ENCODE data around the gene OVCH1.
"Not testable (repeated sequence)": the region's sequence is repeated elsewhere in the genome, so short reads cannot be mapped to it uniquely, and the experiment has no call there.

The OVCH1 gene

DNA sequence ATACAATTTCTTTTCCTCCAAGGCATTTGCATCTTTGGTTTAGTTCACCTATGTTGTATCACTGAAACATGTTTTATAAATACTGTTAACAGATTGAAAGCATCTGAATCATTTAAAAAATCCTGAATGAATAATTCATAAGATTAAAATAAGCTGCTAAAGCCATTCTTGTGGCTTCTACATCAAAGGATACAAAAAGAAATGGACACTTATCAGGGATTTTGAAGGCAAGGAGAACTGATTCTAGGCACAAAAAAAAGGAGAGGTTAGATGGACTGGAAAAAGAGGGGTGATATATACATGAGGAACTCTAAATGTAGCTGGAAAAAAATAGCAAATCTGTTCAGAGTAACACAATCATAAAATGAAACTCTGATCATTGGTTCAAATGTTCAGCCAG is 5.8 kb upstream of the OVCH1 start:
- no peak for DNase-seq

DNA sequence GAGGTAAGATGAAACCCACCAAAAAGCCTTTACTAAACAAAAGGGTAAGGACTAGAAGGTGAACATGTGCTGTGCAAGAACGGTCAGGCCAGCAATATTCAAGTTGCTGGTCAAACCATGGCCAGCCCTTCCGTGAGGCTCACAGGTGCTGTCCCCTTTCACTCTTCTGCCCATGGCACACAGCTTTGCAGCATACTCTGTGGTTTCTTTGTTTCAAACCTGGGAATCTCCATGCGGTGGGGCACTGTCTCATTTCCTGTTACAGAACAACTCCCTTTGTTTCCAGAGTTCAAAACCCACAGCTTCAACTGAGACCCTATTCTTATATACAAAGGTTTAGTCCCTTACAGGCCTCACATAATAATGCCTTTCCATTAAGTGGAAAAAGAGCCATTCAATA is 1.7 kb upstream of the OVCH1 start:
- DNase-seq, result no peak

- no peak for DNase-seq
Observed at GRCh38 chr12:29492891-29493290, 4.6 kb downstream of the OVCH1 start.

DNA sequence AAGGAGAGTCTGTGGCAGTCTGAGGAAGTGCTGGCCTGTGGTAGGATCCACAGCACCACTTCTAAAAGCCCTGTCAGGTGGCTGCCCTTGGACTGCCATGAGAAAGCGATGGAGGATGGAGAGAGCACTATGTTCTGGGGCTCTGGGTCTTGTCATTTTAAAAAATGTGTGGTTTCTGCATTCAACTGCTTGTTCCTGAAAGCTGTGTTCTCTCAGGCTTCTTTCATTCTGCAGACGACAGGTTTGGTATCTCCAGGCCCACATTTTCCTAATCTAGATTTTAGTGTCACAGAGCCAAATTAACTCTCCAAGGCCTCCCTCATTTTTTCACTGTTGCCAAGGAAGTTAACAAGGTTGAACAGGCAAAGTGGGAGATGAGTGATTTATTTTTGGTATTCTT is 10.5 kb downstream of the OVCH1 start:
- DNase-seq, result peak; percentile 7

GRCh38 chr12:29463198-29463597 is 34.3 kb downstream of the OVCH1 start:
- no peak for DNase-seq

- no peak for DNase-seq
Observed at GRCh38 chr12:29460082-29460481, 37.4 kb downstream of the OVCH1 start.

DNA sequence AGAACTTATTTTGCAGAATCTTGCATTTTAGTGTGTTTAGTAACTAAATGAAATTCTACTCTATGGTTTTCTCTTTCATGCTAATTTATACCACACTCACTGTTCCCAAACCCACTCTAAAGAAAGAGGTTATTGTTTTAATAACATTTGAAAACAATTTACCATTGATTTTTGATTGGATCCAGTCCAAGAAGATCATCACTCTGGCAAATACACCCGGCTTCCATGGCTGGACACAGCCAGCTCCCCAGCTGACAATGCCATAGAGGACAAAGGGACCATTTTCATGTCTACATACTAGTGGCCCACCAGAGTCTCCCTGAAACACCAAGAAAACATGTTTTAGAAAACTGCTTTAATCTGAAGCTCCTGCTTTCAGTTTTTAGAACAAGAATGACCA is 42.4 kb downstream of the OVCH1 start:
- DNase-seq, result peak; percentile 89

- DNase-seq, result no peak
Observed at GRCh38 chr12:29451888-29452287, 45.6 kb downstream of the OVCH1 start.

GRCh38 chr12:29448157-29448556 is 49.3 kb downstream of the OVCH1 start:
- no peak for DNase-seq

- DNase-seq, result no peak
Observed at GRCh38 chr12:29447285-29447975, 50.1 kb downstream of the OVCH1 start.

- no peak for DNase-seq
Observed at GRCh38 chr12:29439506-29439905, 58.0 kb downstream of the OVCH1 start.

- no peak for DNase-seq
Observed at GRCh38 chr12:29438752-29439408, 58.6 kb downstream of the OVCH1 start.

DNA sequence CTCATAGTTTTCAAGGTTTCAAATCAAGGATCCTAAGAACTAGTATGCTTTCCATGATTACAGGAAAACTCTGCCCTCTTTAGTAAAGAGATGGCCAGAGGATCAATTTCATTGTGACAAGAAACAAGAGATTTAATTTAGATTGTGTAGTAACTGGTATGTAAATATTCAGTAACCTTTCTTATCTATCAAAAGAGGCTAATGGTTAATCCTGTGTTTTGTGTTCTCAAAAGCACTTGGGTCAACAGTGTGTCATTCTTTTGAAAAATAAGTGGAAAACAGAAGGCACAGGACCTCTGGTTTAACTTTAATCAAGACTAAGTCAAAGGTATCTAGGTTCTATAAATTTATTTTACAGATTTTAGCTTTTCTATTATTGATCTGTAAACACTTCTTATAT is 59.9 kb downstream of the OVCH1 start:
- no peak for DNase-seq

DNA sequence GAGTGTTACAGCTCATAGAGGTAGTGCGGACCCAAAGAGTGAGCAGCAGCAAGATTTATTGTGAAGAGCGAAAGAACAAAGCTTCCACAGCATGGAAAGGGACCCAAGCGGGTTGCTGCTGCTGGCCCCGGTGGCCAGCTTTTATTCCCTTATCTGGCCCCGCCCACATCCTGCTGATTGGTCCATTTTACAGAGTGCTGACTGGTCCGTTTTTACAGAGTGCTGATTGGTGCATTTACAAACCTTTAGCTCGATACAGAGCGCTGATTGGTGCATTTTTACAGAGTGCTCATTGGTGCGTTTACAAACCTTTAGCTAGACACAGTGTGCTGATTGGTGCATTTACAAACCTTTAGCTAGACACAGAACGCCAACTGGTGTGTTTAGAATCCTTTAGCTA is 60.7 kb downstream of the OVCH1 start:
- not testable (repeated sequence) for DNase-seq

DNA sequence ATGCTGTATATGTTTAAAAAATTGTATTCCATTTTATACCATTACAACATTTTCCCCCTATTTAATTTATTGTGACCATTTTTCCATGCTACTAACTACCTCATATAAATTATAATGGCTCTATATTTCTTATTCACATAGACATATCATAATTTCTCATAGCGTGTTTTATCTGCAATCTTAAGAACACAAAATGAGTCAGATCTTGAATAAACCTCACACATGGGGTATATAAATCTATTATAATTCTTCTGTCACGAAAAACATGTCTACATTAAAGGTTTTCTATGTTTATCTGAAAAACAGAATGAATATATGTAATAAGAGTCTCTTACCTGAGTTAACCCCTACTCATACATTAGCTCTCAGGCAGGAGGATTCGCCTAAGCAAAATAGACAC is 66.0 kb downstream of the OVCH1 start:
- DNase-seq, result no peak

GRCh38 chr12:29430716-29431044 is 66.8 kb downstream of the OVCH1 start:
- DNase-seq, result no peak

DNA sequence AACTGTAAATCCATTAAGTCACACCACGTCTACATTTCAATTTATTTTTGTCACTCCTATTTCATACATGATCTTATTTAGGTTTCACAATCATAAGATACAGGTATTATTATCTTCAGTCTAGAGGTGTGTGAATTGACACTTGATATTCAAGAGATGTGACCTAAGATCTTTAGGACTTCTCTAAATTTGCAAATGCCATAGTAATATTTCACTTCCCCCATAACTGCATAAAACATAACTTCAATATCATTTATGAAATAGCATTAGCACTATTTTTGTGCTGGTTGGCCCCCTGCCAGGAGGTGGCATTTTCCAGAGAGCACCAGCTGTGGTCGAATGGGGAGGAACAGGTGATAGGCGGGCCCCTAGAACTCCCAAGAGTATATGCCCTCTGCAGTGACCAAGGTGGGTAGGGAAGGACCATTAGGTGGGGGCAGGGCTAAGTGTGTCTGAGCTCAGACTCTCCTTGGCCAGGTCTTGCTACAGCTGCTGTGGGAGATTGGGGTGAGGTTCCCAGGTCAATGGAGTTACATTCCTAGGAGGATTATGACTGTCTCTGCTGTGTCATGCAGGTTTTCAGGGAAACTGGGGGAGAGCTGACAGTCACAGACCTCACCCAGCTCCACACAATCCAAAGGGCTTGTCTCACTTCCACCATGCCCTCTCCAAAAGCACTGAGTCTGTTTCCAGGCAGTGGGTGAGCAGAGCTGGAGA is 67.3 kb downstream of the OVCH1 start:
- DNase-seq, result no peak

GRCh38 chr12:29428633-29429032 is 68.9 kb downstream of the OVCH1 start:
- DNase-seq, result no peak

GRCh38 chr12:29427964-29428363 is 69.5 kb downstream of the OVCH1 start:
- no peak for DNase-seq

DNA sequence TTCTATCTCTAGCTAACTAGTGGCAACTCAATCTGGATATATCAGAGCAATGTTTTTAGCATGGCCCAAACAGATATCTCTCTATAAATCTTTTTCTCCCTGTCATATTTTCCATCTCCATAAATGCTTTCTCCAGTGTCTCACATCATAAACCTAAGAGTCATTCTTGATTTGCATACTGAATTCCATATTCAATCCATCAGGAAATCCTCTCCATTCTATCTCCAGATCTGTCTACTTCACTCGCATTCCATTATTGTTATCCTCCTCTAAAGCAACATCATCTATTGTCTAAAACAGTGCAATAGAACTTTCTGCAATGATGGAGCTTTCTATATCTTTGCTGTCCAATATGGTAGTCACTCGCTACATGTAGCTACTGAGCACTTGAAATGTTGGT is 71.0 kb downstream of the OVCH1 start:
- DNase-seq, result no peak

DNA sequence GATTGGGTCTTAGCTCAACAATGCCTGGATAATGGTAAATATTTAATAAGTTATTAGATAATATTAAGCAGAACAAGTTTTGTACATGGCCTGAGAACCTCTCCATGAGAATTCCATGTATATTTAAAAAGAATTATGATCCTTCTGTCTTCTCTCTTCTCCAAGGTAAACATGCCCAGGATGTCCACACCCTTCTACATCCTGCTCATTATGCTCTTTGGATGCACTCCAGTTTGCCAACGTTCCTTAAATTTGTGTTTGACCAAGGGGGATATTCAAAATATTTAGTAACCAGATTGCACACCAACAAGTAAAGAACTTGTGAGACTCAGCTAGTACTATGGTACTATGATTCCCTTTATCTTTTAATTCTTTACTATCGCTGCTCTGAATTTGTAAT is 71.8 kb downstream of the OVCH1 start:
- DNase-seq, result no peak

DNA sequence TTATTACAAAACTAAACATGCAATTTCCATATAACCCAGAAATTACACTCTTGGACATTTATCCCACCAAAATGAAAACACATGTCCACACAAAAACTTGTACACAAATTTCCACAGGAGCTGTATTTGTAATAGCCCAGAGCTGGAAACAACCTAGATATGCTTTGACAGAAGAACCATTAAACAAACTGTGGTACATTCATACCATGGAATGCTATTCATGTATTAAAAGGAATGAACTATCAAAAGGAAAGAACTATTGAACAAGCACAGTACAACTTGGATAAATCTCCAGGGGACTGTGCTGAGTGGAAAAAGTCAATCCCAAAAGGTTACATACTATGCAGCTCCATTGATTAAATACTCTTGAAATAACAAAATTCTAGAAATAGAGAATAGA is 80.7 kb downstream of the OVCH1 start:
- DNase-seq, result no peak

DNA sequence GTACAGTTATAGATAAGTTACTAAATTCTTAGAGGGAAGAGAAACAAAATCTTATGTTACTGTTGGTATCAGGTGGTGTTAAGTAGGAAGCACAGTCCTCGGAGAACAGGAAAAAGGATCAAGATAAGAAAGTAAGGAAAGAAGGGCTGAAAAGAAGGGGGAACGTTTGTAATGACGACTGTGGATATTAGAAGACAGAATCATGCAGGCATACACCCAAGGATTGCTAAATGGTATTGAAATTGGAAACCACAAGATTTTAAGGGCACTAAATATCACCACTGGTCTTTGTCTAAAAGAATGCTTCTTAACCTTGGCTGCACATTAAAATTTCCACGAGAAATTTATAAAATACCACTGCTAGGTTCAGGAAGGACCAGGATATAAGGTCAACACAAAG is 82.4 kb downstream of the OVCH1 start:
- DNase-seq, result no peak

- DNase-seq, result no peak
Observed at GRCh38 chr12:29414368-29414767, 83.1 kb downstream of the OVCH1 start.
